Fibroblast of skin of left quadriceps (primary cell): ENCODE measurements around the gene GRHL3.
A peak's percentile ranks its signal among the peaks of the same experiment; 100 is the strongest.

Experiments
- DNase-seq, 2 experiments: peaks; one replicate each; pipeline ENCODE4 v3.0.0-alpha.2; 2013; ENCODE audit warnings: low read depth in 2 of 2

GRHL3 gene

GRCh38 chr1:24343412-24344089 lies 24.4 kb downstream of the GRHL3 start:
- no peak for DNase-seq

DNA sequence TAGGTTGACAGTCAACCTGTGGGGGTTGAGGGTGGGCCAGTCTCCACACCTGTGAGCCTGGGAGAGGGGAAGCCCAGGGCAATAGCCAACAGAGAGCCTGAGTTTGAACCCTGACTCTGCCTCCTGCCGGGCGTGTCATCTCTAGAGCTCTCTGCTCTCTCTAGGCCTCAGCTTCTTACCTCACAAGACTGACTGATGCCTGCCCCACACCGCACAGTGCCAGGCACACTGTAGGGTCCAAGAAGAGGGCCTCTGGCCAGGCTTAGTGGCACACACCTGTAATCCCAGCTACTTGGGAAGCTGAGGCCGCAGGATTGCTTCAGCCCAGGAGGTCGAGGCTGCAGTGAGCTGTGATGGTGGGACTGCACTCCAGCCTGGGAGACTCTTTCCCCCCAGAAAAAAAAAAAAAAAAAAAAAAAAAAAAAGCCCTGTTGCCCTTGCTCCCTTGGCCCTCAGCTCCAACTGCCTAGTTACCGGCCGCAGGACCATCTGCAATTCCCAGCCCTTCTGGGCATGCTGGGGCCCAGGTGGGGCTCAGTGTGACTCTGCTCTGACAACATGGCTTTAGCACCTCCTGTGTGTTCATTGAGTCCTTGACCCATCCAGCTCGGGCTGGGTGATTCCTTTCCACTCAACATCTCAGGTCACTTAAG lies 25.1 kb downstream of the GRHL3 start:
- DNase-seq = no peak

DNA sequence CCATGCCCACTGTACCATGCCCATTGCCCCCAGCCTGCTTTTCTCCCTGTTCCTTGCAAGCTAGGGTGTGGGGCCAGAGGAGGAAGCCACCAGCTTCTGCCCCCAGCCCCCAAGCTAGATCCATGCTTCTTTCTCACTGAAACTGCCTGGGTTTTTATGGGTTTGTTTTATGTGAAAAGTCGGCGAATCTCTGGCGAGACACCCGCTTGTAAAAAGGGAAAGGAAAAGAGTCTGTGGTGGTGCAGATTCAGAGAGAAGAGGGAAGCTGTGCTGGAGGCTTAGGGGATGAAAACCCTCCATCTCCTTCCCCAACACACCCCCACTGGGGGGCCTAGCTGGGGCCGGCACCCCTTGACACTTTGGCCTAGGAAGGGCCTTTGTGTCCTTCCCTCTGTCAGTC lies 26.2 kb downstream of the GRHL3 start:
- DNase-seq = no peak

- DNase-seq = no peak
Measured at GRCh38 chr1:24347159-24347934, 28.2 kb downstream of the GRHL3 start.

GRCh38 chr1:24348196-24348595 lies 29.0 kb downstream of the GRHL3 start:
- no peak for DNase-seq

- no peak for DNase-seq
Measured at GRCh38 chr1:24349891-24350290, 30.7 kb downstream of the GRHL3 start.

- DNase-seq = no peak
Measured at GRCh38 chr1:24351247-24351646, 32.1 kb downstream of the GRHL3 start.

DNA sequence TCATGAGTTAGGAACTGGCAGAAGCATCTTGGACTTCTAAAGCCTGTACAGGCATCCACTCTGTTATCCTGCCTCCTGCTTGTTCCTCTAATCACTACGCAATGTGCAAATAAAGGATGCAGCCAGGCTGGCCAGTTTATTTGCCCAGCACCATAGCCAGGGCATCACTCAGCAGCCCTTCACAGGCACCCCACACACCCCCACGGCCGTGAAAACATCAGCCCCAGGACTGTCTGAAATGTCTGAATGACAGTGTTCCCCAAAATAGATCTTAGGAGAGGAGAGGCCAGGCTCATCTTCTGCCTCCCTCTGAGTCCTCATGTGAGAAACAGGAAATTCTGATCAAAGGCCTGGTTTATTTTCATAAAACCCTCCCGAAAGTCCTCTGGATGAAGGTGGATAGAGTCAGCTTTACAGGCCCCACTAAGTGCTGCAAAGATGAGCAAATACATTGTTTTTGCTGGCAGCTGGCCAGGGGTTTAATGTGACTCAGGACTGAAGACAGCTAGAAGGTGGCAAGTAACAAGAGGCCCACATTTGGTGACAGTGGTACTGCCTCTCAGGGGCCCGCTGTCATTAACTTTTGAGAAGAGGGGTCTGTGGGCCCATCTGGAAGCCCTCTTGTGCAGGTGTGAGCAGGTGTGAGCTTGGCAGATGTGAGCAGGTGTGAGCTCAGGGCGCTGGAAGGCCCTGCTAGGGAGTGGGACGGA lies 32.9 kb downstream of the GRHL3 start:
- DNase-seq = no peak

- no peak for DNase-seq
Measured at GRCh38 chr1:24353292-24353891, 34.2 kb downstream of the GRHL3 start.

DNA sequence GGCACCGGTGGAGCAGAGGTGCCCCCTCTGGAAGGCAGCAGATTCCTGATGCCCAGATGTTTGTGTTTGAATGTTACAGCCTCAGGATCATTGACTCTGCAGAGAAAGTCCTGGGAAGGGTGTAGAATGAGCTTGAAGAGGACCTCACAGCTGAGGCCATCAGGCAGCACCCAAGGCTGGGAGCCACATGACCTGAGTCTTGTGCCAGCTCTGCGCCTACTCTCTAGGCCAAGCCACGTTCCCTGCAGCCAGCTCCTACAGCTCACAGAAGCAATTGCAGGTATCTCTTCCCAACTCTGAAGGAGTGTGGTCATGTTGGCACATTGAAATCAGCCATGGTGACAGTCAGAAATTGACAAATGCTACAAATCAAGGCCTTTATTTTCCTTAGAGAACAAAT lies 36.3 kb downstream of the GRHL3 start:
- DNase-seq = no peak

DNA sequence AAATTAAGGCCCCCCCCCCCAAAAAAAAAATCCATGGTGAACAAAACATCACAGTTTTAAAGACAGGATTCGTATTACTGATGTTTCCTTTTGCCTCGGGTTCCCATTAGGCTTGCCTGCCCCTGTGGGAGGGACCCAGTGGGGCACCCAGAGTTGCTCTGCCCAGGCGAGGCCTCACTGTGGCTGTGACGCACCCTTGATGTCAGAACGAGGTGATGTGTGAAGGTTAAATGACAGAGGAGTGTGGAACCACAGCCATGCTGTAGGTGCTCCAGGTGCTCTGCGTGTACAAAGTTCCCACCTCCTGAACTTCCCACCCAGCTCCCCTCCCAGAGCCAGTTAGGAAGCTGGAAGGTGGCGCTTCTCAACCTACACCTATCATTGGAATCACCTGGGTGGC lies 37.9 kb downstream of the GRHL3 start:
- no peak for DNase-seq

GRCh38 chr1:24360681-24361080 lies 41.5 kb downstream of the GRHL3 start:
- DNase-seq = no peak

DNA sequence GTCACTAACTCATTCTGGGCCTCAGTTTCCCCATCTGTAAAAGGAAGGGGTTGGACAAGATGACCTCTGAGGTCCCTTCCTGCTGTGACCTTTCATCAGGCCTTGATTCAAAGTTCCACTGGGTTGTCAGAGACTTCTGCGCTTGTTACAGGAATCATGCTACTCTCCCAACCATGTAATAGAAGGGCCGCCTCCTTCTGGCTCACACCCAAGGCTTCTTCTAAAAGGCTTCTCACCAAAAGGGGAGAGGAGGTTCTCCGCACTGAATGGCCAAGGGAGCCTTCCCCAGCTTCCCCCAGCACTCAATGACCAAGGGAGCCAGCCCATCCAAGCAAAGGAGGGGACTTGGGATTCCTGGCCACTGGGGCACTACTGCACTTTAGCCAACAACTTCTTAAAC lies 42.7 kb downstream of the GRHL3 start:
- DNase-seq = no peak

DNA sequence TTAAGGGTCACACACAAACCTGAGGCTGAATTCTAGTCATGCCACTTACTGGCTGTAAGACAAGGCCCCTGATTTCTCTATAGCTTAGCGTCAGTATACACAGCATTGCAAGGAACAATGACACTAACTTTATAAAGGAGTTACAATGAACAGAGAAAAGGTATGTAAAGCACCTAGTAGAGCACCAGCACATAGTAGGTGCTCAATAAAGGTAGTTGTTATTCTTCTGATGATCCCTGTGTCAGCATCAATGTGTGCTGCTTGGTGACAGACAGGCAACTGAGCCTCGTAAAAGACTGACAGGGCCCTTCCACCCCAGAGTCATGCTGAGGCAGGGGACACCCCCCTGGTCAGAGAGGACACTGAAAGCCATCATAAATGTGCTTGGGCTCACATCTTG lies 43.2 kb downstream of the GRHL3 start:
- DNase-seq = no peak

DNA sequence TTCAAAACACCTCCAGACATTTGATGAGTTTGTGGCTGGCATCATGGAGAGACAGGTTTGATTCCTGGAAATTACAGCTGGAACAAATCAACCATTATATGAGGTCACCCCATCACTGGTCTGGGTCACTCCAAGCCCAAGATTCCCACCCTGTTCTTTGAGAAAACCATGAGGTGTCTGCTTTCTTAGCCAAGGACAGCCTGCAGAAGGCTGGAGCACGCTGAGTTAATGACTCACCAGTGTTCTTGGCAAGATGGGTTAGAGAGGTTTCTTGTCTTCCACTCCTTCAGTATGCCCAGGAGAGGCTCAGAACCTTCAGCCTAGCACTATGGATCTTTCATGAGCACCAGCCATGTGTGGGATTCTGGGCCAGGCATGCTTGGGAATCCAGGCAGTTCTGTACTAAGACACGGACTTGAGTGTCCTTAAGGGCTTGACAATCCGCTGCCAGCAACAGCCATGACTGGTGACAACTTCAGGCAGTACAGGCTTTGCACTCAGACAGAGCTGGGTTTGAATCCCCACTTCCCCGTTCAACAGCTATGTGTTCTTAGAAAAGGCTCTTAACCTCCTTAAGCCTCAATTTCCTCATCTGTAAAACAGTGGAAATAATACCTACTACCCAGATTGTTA lies 43.9 kb downstream of the GRHL3 start:
- peak; percentile 59 to 65 for DNase-seq

- DNase-seq = no peak
Measured at GRCh38 chr1:24363994-24364393, 44.8 kb downstream of the GRHL3 start.

DNA sequence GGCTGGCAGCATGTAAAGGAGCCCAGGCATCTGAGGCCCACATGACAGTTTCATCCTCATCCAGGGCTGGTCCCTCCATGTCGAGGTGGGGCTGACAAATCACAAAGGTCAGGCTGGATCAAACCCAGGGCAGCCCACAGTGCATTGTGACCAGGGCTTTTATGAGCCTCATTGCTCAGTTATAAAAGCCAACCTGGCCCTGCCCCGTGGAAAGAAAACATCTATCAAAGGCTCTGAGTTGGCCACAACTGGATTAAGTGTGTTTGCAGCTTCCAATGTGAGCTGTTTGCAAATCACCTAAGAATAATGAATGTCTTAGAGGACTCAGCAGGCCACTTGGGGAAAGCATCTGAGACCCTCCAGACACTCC lies 45.4 kb downstream of the GRHL3 start:
- DNase-seq = no peak

DNA sequence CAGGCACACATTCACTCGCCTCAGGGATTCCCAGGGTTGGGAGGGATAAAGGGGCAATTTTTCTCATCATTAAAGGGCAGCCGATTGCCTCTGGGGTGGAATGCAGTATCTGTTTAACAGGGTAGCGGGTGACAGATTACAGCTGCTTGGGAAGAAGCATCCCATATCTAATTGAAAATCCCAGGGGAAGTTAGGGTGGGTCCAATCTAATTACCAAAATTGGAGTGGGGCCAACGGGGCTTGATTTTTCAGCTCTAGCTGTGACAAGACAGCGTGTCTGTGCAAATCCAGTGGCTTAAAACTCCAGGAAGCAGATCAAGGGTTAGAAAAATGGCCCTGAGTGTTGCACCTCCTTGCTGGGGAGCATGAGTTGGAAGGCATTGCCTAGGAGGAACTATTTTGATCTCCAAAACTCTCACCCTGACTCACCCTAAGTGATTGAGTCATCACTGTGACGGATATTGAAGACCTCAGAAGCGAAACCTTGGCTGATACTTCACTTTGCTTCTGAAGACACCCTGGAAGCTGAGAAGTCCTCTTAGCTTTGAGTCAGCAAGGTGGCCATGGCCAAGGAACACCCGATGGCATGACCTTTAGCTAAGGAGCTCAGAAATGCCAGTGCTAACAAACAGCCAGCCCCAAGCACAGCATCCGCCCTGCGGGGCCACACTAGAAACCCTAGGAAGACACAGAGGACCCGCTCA lies 46.0 kb downstream of the GRHL3 start:
- peak; percentile 46 to 52 for DNase-seq

- no peak for DNase-seq
Measured at GRCh38 chr1:24366707-24367106, 47.5 kb downstream of the GRHL3 start.

GRCh38 chr1:24369199-24369598 lies 50.0 kb downstream of the GRHL3 start:
- DNase-seq = no peak

GRCh38 chr1:24369801-24370200 lies 50.6 kb downstream of the GRHL3 start:
- DNase-seq = no peak
